ENCODE results near the gene GLMN.
A peak's percentile ranks its signal among the peaks of the same experiment; 100 is the strongest.
"Not testable (repeated sequence)": the region's sequence is repeated elsewhere in the genome, so short reads cannot be mapped to it uniquely, and the experiment has no call there.

Gene GLMN

DNA sequence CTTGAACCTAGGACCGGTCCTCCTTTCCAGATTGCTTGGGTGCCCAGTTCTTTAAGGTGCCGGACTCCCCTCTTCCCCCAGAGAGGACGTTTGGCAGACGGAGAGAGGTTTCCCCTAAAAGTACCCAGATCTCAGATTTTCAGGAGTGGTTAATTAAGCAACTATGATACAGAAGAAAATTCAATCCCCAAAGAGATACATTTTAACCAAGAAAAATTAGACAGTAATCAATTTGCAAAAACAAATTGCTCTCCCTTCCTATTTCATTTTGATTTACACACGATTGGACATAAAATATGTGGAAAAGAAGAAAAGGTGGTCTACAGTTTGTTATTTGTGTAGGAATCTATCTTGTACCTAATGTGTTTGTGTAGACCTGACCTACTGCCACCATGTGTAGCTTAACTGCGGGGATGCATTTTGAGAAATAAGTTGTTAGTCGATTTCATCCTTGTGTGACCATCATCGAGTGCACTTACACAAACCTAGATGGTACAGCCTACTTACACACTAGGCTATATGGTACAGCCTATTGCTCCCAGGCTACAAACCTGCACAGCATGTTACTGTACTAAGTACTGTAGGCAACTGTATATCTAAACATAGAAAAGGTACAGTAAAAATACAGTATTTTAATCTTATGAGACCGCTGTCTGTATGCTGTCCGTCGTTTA is 827 bp upstream of the GLMN start:
- peak; percentile 10 to 21 for DNase-seq (ENCODE audit: low read depth in 2 of 2)
- peak overlapping the region; percentile 90 to 92 for H3K4me3 ChIP-seq (replicated peaks in 1 of 2; ENCODE audit: low read depth in 2 of 2, low read length in 2 of 2)
- TF ChIP-seq, protein P1, sequence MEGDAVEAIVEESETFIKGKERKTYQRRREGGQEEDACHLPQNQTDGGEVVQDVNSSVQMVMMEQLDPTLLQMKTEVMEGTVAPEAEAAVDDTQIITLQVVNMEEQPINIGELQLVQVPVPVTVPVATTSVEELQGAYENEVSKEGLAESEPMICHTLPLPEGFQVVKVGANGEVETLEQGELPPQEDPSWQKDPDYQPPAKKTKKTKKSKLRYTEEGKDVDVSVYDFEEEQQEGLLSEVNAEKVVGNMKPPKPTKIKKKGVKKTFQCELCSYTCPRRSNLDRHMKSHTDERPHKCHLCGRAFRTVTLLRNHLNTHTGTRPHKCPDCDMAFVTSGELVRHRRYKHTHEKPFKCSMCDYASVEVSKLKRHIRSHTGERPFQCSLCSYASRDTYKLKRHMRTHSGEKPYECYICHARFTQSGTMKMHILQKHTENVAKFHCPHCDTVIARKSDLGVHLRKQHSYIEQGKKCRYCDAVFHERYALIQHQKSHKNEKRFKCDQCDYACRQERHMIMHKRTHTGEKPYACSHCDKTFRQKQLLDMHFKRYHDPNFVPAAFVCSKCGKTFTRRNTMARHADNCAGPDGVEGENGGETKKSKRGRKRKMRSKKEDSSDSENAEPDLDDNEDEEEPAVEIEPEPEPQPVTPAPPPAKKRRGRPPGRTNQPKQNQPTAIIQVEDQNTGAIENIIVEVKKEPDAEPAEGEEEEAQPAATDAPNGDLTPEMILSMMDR (IDR thresholded peaks at IDR 0.05; ENCODE audit: low read depth, low read length), result no peak

DNA sequence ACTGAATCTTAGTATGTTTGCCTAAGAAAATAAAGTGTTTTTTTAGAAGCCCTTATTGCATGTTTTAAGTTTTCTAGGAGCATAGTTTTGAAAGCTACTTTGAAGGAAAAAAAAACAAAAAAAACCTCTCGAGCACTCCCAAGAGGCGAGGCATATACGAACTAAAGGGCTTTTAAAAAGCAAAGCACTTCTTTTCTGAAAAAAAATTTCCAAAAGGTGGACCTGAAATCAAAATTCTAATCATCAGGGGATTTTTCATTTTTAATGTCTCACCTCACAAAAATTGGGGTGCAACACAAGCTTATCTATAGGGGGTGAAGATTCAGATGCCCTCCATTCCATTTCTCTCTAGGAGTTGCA is 594 bp downstream of the GLMN start:
- peak overlapping the region; percentile 90 to 92 for H3K4me3 ChIP-seq (replicated peaks in 1 of 2; ENCODE audit: low read depth in 2 of 2, low read length in 2 of 2)
- DNase-seq (ENCODE audit: low read depth in 2 of 2), result peak in 1 of 2 donors; percentile 6
- TF ChIP-seq, protein P1 (IDR thresholded peaks at IDR 0.05; ENCODE audit: low read depth, low read length), result no peak

DNA sequence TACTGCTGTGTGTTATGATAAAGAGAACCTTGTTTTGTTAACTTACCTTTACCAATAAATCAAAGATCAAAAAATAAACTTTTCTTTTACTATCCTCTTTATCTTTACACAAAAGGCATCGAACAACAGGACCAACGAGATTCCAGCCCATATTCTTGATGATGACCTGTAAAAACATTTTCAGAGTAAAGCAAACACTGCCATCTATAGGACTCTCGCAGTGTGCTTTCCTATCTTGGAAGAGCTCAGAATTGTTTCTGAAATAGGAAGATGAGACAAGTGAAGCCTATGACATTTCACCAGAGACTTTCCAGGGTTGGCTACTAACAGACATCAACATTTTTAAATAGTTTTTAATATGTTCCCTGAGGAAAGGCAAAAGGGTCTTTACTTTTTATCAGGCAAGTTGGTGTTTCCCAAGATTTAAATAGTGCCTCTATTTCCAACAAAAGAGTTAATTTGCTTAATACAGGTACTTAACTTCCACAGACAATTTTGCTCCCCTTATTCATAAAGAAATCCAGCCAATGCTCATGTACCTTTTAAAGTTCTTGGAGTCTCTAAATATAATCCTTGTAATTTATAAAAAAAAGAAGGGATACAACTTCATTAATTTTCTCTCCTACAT is 7.3 kb downstream of the GLMN start:
- H3K4me3 ChIP-seq (replicated peaks in 1 of 2; ENCODE audit: low read depth in 2 of 2, low read length in 2 of 2), result no peak overlapping the region
- TF ChIP-seq, protein P1 (IDR thresholded peaks at IDR 0.05; ENCODE audit: low read depth, low read length), result peak; percentile 81
- peak; percentile 77 to 84 for DNase-seq (ENCODE audit: low read depth in 2 of 2)

DNA sequence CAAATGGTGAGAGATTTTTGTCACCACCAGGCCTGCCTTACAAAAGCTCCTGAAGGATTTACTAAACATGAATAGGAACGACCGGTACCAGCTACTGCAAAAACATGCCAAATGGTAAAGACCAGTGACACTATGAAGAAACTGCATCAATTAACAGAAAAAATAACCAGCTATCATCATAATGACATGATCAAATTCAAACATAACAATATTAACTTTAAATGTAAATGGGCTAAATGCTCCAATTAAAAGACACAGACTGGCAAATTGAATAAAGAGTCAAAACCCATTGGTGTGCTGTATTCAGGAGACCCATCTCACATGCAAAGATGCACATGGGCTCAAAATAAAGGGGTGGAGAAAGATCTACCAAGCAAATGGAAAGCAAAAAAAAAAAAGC is 17.4 kb downstream of the GLMN start:
- H3K4me3 ChIP-seq (replicated peaks in 1 of 2; ENCODE audit: low read depth in 2 of 2, low read length in 2 of 2); DNase-seq (ENCODE audit: low read depth in 2 of 2): not testable (repeated sequence)

DNA sequence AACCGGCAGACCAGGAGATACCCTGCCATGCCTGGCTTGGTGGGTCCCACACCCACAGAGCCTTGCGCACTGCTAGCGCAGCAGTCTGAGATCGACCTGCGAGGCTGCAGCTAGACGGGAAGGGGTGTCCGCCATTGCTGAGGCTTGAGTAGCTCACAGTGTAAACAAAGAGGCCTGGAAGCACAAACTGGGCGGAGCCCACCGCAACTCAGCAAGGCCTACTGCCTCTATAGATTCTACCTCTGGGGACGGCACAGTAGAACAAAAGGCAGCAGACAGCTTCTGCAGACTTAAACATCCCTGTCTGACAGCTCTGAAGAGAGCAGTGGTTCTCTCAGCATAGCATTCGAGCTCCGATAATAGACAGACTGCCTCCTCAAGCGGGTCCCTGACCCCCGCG is 19.0 kb downstream of the GLMN start:
- not testable (repeated sequence) for H3K4me3 ChIP-seq (replicated peaks in 1 of 2; ENCODE audit: low read depth in 2 of 2, low read length in 2 of 2); DNase-seq (ENCODE audit: low read depth in 2 of 2)

DNA sequence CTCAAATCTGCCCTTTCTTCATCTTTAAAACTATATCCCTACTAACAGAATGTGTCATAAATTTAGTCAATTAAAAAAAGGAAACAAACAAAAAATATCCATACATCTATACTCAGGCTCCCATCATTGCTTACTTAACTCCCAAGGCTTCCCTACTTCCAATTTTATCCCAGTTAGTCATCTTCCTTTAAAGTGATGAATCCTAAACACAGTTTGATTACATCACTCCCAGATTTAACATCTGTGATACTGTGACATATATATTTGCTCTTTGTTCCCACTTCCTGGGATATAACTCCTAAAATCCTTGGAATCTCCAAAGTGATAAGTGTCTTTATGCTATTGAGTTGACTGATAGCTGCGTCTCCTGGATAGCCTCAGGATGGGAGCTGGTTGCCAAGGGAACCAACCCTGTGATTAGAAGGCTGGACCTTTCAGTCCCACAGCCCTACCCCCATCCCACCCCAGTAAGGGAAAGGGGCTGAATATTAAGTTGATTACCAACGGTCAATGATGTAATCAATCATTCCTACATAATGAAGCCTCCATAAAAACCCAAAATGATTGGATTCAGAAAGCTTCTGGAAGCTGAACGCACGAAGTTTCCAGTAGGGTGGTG is 21.6 kb downstream of the GLMN start:
- TF ChIP-seq, protein P1 (IDR thresholded peaks at IDR 0.05; ENCODE audit: low read depth, low read length), result no peak
- H3K4me3 ChIP-seq (replicated peaks in 1 of 2; ENCODE audit: low read depth in 2 of 2, low read length in 2 of 2), result no peak overlapping the region
- peak; percentile 16 to 55 for DNase-seq (ENCODE audit: low read depth in 2 of 2)

DNA sequence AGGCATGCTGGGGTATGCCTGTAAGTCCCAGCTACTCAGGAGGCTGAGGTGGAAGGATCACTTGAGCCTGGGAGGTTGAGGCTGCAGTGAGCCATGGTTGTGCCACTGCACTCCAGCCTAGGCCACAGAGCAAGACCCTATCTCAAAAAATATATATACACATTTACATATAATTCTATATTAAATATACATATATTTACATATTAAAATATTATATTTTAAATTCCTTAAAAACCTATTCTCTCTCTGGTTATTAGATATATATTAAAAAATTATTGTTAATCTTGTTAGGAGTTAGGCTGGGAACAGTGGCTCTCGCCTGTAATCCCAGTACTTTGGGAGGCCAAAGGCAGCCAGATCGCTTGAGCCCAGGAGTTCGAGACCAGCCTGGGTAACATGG is 22.7 kb downstream of the GLMN start:
- no peak overlapping the region for H3K4me3 ChIP-seq (replicated peaks in 1 of 2; ENCODE audit: low read depth in 2 of 2, low read length in 2 of 2)
- TF ChIP-seq, protein P1 (IDR thresholded peaks at IDR 0.05; ENCODE audit: low read depth, low read length), result no peak
- DNase-seq (ENCODE audit: low read depth in 2 of 2), result no peak

All from cardiac fibroblast (primary cell).